ENCODE results near the gene ZMIZ1.

The ZMIZ1 gene

GRCh38 chr10:79099898-79100448 is 31.2 kb downstream of the ZMIZ1 start:
- Histone ChIP-seq H3K9me3 (ENCODE audit: control insufficient read depth, insufficient read depth, low read depth, low read length) (no peaks in the 10 kb centered on the region), H3K27ac (ENCODE audit: extremely low read depth, low read depth, low read length) (no peak overlapping the region), H3K4me1 (ENCODE audit: control insufficient read depth, insufficient read depth, low read length) (peaks cover 5% of the 10 kb centered on the region; the same call in 1 of the 2 replicates), H3K4me3 (ENCODE audit: low read depth, low read length) (no peak overlapping the region), H3K36me3 (ENCODE audit: control insufficient read depth in 2 of 2, insufficient read depth in 1 of 2, low read length in 2 of 2) (no peaks in the 10 kb centered on the region)
- ChIA-PET CTCF (interaction anchor here (0.6 kb wide), 1 partner anchor 57 kb away, joined by 5 read pairs; no protein-coding TSS in a partner anchor), POLR2A (no interaction called here)
- peak; percentile 40; the same call in 1 of the 2 replicates for TF ChIP-seq ZIC2 (tag by site-specific recombination; IDR thresholded peaks at IDR 0.05)
- no peak for TF ChIP-seq RBAK (tag by site-specific recombination; IDR thresholded peaks at IDR 0.05)
- TF ChIP-seq ZNF513 (tag by site-specific recombination; IDR thresholded peaks at IDR 0.05), result no peak
- TF ChIP-seq GLIS1 (tag by site-specific recombination; IDR thresholded peaks at IDR 0.05), result 0 out of 2 replicates have a peak, but pooled peaks have one; percentile 8
- no peak for TF ChIP-seq ZNF133 (tag by site-specific recombination; IDR thresholded peaks at IDR 0.05)
- peak; percentile 93 for TF ChIP-seq SCRT2 (tag by site-specific recombination; IDR thresholded peaks at IDR 0.05)
- TF ChIP-seq ZNF148 (tag by site-specific recombination; IDR thresholded peaks at IDR 0.05; ENCODE audit: borderline replicate concordance), result no peak
- no peak for TF ChIP-seq ZNF23 (tag by site-specific recombination; IDR thresholded peaks at IDR 0.05; ENCODE audit: borderline replicate concordance)
- TF ChIP-seq ZNF366 (tag by site-specific recombination; conservative IDR thresholded peaks at IDR 0.05), result no peak
- TF ChIP-seq ZNF76 (tag by site-specific recombination; IDR thresholded peaks at IDR 0.05; ENCODE audit: borderline replicate concordance, low read depth), result no peak

GRCh38 chr10:79100771-79101170 is 32.0 kb downstream of the ZMIZ1 start:
- H3K27ac ChIP-seq (ENCODE audit: extremely low read depth, low read depth, low read length), result no peak overlapping the region
- H3K4me1 ChIP-seq (ENCODE audit: control insufficient read depth, insufficient read depth, low read length), result peaks cover 5% of the 10 kb centered on the region; the same call in 1 of the 2 replicates
- POLR2A ChIA-PET, result no interaction called here

GRCh38 chr10:79101560-79102497 is 33.1 kb downstream of the ZMIZ1 start:
- Histone ChIP-seq H3K9me3 (ENCODE audit: control insufficient read depth, insufficient read depth, low read depth, low read length) (no peaks in the 10 kb centered on the region), H3K4me3 (ENCODE audit: low read depth, low read length) (no peak overlapping the region), H3K4me1 (ENCODE audit: control insufficient read depth, insufficient read depth, low read length) (peaks cover 5% of the 10 kb centered on the region; the same call in 1 of the 2 replicates), H3K27ac (ENCODE audit: extremely low read depth, low read depth, low read length) (peak overlapping the region; percentile 29; the same call in 1 of the 2 replicates), H3K36me3 (ENCODE audit: control insufficient read depth in 2 of 2, insufficient read depth in 1 of 2, low read length in 2 of 2) (no peaks in the 10 kb centered on the region)
- CTCF ChIA-PET, result interaction anchor here (0.6 to 1.9 kb wide), 3 partner anchors 27 to 94 kb away, joined by 3 to 8 read pairs (median 3); no protein-coding TSS in a partner anchor
- POLR2A ChIA-PET, result no interaction called here
- TF ChIP-seq ZNF280D (tag by site-specific recombination; IDR thresholded peaks at IDR 0.05) (no peak), ZNF426 (tag by site-specific recombination; IDR thresholded peaks at IDR 0.05) (no peak), KLF8 (tag by site-specific recombination; IDR thresholded peaks at IDR 0.05) (no peak), ZNF398 (tag by site-specific recombination; IDR thresholded peaks at IDR 0.05) (no peak), SP2 (tag by site-specific recombination; IDR thresholded peaks at IDR 0.05) (0 out of 2 replicates have a peak, but pooled peaks have one; percentile 6), ZXDB (tag by site-specific recombination; IDR thresholded peaks at IDR 0.05) (no peak), ZFHX2 (tag by site-specific recombination; conservative IDR thresholded peaks at IDR 0.05) (peak; percentile 74), ZNF548 (tag by site-specific recombination; IDR thresholded peaks at IDR 0.05) (no peak)

More at GRCh38 chr10:79100771-79101170, 32.0 kb downstream of the ZMIZ1 start:
- Histone ChIP-seq H3K4me3 (ENCODE audit: low read depth, low read length) (no peak overlapping the region), H3K9me3 (ENCODE audit: control insufficient read depth, insufficient read depth, low read depth, low read length) (no peaks in the 10 kb centered on the region), H3K36me3 (ENCODE audit: control insufficient read depth in 2 of 2, insufficient read depth in 1 of 2, low read length in 2 of 2) (no peaks in the 10 kb centered on the region)
- CTCF ChIA-PET, result no interaction called here
- no peak for TF ChIP-seq ZNF624 (tag by site-specific recombination; IDR thresholded peaks at IDR 0.05)

Measured in HEK293 (cell line).